ENCODE measurements around the gene AHCTF1. TPM values are rescaled to one million over a fixed set of nuclear protein-coding genes. Genes with fewer than 3 reads are reported as not detected.

Gene AHCTF1
- total and polyA plus RNA-seq, 2 of the 8 experiments (the other 6 are each of a cell fraction or from before 2014, with no cell fraction given): 7.9 to 44.5 TPM

DNA sequence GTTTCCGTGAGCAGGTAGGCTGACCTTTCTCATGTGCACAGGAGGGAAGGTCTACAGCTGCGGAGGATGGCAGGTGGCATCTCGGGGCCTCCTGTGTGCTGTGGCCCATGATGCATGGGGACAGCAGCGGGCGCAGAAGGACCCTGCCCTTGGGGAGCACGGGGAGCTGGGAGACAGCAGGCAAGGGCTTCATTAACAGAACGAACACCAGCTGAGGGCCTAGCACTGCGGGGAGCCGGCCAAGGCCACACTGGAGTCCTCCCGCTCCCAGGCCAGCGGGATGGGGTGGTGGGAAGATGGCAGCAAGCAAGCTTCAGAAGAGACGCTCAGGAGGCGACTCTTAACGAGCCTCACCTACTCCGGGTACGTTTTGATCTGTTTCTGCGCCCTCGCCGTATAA lies 140.9 kb downstream of the AHCTF1 start (continued):
- TF ChIP-seq, protein P1, sequence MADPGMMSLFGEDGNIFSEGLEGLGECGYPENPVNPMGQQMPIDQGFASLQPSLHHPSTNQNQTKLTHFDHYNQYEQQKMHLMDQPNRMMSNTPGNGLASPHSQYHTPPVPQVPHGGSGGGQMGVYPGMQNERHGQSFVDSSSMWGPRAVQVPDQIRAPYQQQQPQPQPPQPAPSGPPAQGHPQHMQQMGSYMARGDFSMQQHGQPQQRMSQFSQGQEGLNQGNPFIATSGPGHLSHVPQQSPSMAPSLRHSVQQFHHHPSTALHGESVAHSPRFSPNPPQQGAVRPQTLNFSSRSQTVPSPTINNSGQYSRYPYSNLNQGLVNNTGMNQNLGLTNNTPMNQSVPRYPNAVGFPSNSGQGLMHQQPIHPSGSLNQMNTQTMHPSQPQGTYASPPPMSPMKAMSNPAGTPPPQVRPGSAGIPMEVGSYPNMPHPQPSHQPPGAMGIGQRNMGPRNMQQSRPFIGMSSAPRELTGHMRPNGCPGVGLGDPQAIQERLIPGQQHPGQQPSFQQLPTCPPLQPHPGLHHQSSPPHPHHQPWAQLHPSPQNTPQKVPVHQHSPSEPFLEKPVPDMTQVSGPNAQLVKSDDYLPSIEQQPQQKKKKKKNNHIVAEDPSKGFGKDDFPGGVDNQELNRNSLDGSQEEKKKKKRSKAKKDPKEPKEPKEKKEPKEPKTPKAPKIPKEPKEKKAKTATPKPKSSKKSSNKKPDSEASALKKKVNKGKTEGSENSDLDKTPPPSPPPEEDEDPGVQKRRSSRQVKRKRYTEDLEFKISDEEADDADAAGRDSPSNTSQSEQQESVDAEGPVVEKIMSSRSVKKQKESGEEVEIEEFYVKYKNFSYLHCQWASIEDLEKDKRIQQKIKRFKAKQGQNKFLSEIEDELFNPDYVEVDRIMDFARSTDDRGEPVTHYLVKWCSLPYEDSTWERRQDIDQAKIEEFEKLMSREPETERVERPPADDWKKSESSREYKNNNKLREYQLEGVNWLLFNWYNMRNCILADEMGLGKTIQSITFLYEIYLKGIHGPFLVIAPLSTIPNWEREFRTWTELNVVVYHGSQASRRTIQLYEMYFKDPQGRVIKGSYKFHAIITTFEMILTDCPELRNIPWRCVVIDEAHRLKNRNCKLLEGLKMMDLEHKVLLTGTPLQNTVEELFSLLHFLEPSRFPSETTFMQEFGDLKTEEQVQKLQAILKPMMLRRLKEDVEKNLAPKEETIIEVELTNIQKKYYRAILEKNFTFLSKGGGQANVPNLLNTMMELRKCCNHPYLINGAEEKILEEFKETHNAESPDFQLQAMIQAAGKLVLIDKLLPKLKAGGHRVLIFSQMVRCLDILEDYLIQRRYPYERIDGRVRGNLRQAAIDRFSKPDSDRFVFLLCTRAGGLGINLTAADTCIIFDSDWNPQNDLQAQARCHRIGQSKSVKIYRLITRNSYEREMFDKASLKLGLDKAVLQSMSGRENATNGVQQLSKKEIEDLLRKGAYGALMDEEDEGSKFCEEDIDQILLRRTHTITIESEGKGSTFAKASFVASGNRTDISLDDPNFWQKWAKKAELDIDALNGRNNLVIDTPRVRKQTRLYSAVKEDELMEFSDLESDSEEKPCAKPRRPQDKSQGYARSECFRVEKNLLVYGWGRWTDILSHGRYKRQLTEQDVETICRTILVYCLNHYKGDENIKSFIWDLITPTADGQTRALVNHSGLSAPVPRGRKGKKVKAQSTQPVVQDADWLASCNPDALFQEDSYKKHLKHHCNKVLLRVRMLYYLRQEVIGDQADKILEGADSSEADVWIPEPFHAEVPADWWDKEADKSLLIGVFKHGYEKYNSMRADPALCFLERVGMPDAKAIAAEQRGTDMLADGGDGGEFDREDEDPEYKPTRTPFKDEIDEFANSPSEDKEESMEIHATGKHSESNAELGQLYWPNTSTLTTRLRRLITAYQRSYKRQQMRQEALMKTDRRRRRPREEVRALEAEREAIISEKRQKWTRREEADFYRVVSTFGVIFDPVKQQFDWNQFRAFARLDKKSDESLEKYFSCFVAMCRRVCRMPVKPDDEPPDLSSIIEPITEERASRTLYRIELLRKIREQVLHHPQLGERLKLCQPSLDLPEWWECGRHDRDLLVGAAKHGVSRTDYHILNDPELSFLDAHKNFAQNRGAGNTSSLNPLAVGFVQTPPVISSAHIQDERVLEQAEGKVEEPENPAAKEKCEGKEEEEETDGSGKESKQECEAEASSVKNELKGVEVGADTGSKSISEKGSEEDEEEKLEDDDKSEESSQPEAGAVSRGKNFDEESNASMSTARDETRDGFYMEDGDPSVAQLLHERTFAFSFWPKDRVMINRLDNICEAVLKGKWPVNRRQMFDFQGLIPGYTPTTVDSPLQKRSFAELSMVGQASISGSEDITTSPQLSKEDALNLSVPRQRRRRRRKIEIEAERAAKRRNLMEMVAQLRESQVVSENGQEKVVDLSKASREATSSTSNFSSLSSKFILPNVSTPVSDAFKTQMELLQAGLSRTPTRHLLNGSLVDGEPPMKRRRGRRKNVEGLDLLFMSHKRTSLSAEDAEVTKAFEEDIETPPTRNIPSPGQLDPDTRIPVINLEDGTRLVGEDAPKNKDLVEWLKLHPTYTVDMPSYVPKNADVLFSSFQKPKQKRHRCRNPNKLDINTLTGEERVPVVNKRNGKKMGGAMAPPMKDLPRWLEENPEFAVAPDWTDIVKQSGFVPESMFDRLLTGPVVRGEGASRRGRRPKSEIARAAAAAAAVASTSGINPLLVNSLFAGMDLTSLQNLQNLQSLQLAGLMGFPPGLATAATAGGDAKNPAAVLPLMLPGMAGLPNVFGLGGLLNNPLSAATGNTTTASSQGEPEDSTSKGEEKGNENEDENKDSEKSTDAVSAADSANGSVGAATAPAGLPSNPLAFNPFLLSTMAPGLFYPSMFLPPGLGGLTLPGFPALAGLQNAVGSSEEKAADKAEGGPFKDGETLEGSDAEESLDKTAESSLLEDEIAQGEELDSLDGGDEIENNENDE (IDR thresholded peaks at IDR 0.05; ENCODE audit: insufficient replicate concordance, low read length): no peak
- no peak for TF ChIP-seq EZH2 (IDR thresholded peaks at IDR 0.05; ENCODE audit: low read depth, low read length, severe bottlenecking)
- no peak for TF ChIP-seq TAF1 (IDR thresholded peaks at IDR 0.05; ENCODE audit: low read depth, low read length)
- TF ChIP-seq JUN (IDR thresholded peaks at IDR 0.05; ENCODE audit: low read depth, low read length): no peak
- TF ChIP-seq, protein P2, sequence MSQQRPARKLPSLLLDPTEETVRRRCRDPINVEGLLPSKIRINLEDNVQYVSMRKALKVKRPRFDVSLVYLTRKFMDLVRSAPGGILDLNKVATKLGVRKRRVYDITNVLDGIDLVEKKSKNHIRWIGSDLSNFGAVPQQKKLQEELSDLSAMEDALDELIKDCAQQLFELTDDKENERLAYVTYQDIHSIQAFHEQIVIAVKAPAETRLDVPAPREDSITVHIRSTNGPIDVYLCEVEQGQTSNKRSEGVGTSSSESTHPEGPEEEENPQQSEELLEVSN (IDR thresholded peaks at IDR 0.05): no peak
- no peak for TF ChIP-seq GTF2F1 (IDR thresholded peaks at IDR 0.05; ENCODE audit: borderline replicate concordance, low read depth, low read length)
- TF ChIP-seq RFX5 (IDR thresholded peaks at IDR 0.05; ENCODE audit: borderline replicate concordance, low read depth, low read length): no peak
- TF ChIP-seq KDM5A (IDR thresholded peaks at IDR 0.05; ENCODE audit: low read length): no peak
- no peak for TF ChIP-seq TAF7 (optimal IDR thresholded peaks at IDR 0.05; ENCODE audit: borderline replicate concordance, low read depth, low read length)
- no peak for TF ChIP-seq CHD2 (IDR thresholded peaks at IDR 0.05; ENCODE audit: low read length)
